Colon (tissue), 2 donors: ENCODE data around the gene GPX6.
"Not testable (repeated sequence)": the region's sequence is repeated elsewhere in the genome, so short reads cannot be mapped to it uniquely, and the experiment has no call there.

ENCODE experiments used
- FAIRE-seq: peaks from 2 replicates; lab custom pipeline; 2012; peaks lifted over from hg19 to GRCh38; lab: Jason Lieb, UNC
- donor health status: control.
- donor health status: control.

GPX6 gene

DNA sequence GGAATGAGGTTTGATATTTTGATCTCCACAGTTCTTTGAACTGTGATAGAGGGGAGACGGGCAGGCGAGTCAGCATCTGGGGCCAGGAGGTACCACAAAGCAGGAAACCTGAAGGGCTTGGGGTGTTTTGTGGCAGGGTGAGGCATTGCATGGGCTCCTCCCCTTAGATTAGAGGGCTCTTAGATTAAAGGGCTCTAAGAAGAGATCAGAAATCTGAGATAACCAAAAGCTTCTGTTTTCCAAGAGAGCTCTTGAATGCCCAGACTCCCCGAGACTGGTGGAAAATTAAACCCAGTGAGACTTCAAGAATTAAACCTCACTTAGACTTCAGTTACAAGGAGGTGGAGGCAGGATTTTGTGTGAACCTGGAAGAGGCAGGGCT is 7.6 kb upstream of the GPX6 start:
- FAIRE-seq: no peak

DNA sequence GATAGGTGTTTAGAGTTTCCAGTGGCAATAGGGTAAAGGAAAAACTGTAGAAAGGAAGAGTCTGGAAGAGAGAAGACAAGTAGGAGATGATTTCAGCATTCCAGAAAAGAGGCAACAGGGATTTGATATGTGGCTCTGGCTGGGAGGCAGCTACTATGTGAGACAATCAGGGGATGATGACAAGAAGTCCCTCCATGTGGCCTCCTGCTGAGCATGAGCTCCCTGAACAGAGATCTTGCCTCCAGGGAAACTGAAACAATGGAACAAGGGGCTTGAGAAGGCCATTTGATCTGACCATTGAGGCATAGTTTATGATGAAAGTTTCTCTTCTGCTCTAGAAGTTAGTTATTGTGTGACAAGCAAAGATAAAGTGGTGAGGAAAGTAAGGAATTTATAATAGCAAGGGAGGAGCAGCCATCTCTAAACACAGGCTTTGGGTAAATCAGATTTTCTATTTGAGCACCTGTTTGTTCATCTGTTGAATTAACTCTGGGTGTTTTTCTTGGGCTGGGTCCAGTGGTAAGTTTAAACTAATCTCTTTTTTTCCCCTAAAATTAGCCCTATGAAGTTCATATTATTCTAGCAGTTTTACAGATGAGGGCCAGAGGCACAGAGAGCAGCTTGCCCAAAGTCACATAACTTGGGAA is 7.1 kb upstream of the GPX6 start:
- FAIRE-seq: no peak

DNA sequence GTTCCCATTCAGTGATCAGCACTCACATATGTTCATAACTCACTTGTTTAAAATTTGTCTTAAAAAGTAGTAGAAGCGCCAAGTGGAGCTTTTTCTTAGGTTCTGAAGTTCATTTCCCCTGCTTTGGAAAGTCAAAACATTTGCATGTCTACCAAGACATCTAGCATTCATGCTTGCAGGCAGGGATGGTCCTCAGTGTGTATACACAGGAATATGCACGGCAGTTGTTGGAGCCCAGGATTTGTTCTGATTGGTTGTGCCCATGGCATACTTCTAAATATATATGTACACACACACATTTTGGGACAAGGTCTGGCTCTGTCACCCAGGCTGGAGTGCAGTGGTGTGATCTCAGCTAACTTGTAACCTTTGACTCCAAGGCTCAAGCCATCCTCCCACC is 2.4 kb upstream of the GPX6 start:
- no peak for FAIRE-seq

- not testable (repeated sequence) for FAIRE-seq
Measured at GRCh38 chr6:28512387-28512786, 3.2 kb downstream of the GPX6 start.

- FAIRE-seq: no peak
Measured at GRCh38 chr6:28511628-28512300, 3.8 kb downstream of the GPX6 start.

GRCh38 chr6:28506807-28507475 is 8.7 kb downstream of the GPX6 start:
- FAIRE-seq: no peak

DNA sequence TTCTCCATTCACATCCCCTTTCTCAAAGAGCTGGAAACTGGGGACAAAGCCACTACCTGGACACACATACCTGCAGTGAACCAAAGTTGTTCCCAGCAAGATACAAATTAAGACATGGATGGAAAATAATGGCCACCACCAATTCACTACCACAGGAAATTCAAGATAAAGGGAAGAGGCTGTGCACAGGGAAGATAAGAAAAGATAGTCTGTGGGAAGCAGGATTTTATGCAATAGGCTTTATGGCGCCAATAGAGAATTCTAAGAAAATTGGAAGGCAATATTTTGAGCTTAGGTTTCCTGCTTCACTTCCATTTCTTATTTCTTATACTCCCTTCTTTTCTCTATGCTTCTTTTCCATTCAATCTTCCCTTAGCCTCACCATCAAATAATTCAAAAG is 9.9 kb downstream of the GPX6 start:
- no peak for FAIRE-seq

DNA sequence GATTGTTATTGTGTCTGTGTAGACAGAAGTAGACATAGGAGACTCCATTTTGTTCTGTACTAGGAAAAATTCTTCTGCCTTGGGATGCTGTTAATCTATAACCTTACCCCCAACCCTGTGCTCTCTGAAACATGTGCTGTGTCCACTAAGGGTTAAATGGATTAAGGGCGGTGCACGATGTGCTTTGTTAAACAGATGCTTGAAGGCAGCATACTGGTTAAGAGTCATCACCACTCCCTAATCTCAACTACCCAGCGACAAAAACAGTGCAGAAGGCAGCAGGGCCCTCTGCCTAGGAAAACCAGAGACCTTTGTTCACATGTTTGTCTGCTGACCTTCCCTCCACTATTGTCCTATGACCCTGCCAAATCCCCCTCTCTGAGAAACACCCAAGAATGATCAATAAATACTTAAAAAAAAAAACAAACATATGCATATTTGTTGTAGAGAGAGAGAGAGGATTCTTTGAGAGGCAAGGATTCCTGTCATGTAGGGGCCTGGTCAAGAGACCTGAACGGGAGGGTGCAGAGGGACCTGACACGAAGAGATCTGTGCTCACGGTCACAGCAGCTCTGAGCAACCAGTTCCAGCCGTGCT is 12.8 kb downstream of the GPX6 start:
- not testable (repeated sequence) for FAIRE-seq

GRCh38 chr6:28502136-28502535 is 13.5 kb downstream of the GPX6 start:
- not testable (repeated sequence) for FAIRE-seq

DNA sequence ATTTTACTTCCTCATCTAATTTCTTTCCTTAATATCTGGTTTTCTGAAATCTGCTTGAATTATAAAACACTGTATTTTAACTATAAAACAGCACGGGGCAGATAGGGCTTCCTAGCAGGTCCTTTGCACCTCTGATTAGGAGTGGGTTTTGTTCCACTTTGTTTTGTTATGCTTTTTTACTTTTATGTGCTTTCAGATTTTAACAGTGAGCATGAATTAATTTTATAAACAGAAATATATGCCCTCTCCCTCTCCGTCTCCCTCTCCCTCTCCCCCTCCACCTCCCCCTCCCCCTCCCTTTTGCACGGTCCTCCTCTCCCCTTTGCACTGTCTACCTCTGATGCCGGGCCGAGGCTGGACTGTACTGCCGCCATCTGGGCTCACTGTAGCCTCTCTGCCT is 14.3 kb downstream of the GPX6 start:
- no peak for FAIRE-seq

DNA sequence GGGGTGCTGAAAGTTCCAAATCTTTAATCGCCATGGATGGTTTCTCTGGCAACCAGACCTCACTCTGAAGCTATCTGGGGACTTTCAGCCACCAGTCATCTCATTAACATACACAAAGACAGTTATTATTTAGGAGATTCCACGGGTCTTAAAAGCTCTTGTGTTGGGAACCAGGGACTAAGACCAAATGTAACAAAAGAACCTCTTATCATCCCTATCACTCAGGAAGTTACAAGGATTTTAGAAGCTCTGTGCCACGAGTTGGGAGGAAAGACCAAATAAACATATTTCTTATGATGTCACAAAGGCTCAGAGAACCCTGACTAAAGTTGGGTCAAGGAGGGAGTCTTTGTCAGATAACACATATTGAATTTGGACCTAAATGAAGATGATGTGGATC is 17.7 kb downstream of the GPX6 start:
- FAIRE-seq: no peak

DNA sequence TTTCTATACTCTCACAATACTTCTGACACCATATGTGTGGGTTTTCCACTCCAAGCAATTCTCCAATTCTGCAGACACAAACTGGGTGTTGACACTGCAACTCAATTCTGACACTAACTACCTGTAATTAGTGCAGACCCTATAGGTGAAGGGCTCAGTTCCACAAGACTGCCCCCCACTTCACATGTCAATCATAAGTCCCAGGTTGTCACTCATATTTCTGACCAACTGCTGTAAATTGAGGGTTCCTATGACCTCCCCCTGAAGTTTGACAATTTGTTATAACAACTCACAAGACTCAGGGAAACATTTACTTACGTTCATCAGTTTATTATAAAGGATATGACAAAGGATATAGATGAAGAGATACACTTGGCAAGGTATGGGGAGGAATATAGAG is 18.3 kb downstream of the GPX6 start:
- no peak for FAIRE-seq

DNA sequence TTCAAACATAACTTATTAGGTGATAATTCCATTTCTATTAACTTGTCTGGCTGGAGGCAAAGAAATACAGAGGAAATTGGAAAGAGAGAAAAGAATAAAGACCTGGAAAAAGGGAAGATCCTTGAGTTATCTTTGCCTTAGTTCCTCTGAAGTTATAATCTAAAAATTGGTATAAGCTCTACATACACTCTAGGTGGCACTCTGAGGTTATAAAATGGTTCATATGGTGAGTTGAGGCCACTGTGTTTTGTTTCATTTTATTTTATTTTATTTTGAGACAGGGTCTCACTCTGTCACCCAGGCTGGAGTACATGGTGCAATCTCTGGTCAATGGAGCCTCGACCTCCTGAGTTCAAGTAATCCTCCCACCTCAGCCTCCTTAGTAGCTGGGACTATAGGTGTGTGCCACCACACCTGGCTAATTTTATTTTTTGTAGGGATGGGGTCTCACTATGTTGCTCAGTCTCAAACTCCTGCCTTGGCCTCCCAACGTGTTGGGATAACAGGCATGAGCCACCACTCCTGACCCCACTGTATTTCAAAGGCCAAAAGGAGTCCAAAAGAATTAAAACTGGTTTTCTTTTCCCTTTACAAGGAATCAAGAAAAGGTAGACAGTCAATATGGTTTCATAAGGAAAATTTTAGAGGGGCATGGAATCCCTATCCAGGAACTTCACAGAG is 19.4 kb downstream of the GPX6 start:
- FAIRE-seq: no peak

DNA sequence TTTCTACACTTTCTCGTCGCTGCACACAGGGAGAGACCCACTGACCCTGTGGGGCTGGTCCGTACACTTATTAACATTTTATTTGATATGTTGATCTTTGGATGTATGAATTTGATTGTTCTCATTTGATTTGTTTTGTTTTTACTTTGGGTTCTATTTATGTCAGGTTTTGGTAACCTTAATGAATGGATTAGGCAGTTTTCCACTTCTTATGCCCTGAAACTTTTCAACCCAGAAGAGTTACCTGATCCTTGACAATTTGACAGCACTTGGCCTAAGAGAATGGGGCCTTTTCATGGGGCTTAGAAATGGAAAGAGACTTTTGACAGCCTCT is 23.6 kb downstream of the GPX6 start:
- FAIRE-seq: no peak

DNA sequence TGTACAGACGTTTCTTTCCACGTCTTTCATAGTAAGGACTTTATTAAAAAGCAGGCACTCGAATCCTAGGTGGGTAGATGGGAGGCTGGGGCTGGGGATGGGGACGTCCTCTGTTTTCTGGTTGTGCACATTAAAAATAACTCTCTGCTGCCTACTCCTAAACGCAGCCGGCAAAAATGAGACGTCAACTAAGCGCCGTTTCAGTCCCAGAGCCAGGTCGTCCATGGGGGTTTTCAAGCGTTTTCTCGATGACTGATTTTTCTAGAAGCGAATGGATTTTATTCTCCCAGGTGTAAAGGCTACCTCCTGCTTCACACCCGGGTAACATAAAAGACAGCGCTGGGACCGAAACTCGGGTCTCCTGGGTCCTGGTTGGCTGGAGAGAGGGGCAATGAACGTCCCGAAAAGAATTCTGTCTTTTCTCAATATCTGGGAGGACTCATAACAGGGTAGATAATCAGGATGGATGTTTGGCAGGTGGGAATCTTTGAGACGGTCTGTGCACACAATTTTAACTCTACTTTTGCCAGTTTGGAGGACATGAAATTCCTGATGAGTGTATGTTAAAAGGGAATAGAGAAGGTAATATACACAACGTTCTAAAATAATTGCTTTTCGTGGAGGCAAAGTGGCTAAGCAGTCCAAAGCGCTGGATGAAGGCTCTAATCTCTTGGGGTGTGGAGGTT is 25.2 kb downstream of the GPX6 start:
- no peak for FAIRE-seq

DNA sequence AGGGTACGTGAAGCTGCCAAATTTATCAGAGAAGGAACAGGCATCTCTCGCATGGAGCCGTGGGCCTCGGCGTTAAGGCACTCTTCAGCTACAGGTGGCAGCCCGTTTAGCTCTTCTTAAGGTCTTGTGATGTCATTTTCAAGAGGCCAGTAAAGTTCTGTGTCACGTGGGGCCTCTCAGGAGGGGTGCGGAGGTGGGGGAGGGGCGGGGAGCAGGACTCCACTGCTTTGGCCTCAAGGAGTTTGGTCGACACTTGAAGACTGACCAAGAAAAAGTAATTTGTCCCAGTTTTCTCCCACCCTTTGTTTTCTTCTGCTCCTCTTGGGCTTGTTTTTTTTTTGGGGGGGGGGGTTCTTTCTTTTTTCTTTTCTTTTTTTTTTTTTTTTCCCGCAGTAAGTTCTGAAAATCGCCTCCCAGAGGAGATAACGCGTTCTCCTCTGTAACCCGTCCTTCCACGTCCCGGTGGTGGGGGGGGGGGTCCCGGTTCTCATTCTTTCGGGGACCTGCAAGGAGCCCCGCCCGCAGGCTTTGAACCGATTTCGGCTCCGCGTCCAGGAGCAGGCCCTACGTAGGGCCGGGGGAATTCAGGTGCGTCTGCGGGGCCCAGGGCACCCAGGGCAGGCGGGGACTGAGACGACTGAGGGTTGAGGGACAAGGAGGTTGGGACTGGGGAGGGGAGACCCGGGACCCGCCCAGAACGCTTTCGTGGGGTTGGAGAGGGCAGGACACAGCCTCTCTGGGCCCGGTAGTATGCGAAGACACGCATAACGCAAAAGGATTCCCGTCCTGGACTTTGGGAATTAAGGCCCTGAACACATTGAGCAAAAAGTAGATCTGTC is 26.0 kb downstream of the GPX6 start:
- FAIRE-seq: no peak

DNA sequence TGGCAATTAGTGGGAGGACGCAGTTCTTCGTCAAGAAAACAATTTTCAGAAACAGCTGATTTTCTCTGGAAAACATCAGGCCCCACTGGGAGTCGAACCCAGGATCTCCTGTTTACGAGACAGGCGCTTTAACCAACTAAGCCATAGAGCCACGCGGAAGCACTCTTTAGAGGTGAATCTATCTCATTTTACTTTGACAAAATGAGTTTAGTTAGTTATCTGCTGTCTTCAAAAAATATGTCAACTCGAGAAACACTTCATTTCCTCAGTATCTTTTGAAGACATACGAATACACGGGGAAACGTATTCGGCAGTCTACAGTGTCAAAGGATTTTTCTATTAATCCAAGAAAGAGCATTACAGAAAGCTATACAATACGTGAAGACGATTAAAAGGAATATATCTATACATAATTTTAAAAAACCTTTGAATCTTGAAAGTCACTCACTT is 26.7 kb downstream of the GPX6 start:
- no peak for FAIRE-seq

- FAIRE-seq: no peak
Measured at GRCh38 chr6:28486988-28487742, 28.4 kb downstream of the GPX6 start.

GRCh38 chr6:28486533-28486932 is 29.1 kb downstream of the GPX6 start:
- FAIRE-seq: no peak

- FAIRE-seq: no peak
Measured at GRCh38 chr6:28485482-28485881, 30.1 kb downstream of the GPX6 start.
